DMS153 treated with DMSO at 0.1 percent for 48 hours (cell line): ENCODE data around the gene FGF10.
A peak's percentile ranks its signal among the peaks of the same experiment; 100 is the strongest.

ENCODE experiments used
- DNase-seq: peaks from one replicate; lab custom pipeline; 2025; ENCODE audit not compliant: unreplicated experiment; lab: John Stamatoyannopoulos, UW

FGF10 gene

GRCh38 chr5:44358421-44358820 is 30.8 kb downstream of the FGF10 start:
- DNase-seq = no peak

- DNase-seq = no peak
These were observed 33.0 kb downstream of the FGF10 start for GRCh38 chr5:44356231-44356630.

GRCh38 chr5:44345871-44346270 is 43.3 kb downstream of the FGF10 start:
- no peak for DNase-seq

- no peak for DNase-seq
These were observed 52.5 kb downstream of the FGF10 start for GRCh38 chr5:44336708-44337107.

GRCh38 chr5:44334622-44335021 is 54.6 kb downstream of the FGF10 start:
- no peak for DNase-seq

- peak; percentile 20 for DNase-seq
These were observed 56.8 kb downstream of the FGF10 start for GRCh38 chr5:44332285-44332971.

GRCh38 chr5:44331471-44332050 is 57.7 kb downstream of the FGF10 start:
- no peak for DNase-seq

- no peak for DNase-seq
These were observed 59.5 kb downstream of the FGF10 start for GRCh38 chr5:44329716-44330115.

- no peak for DNase-seq
These were observed 68.0 kb downstream of the FGF10 start for GRCh38 chr5:44321144-44321725.

- DNase-seq = no peak
These were observed 69.0 kb downstream of the FGF10 start for GRCh38 chr5:44320188-44320587.

- no peak for DNase-seq
These were observed 70.3 kb downstream of the FGF10 start for GRCh38 chr5:44318883-44319282.

GRCh38 chr5:44312374-44312773 is 76.8 kb downstream of the FGF10 start:
- no peak for DNase-seq

- DNase-seq = no peak
These were observed 88.7 kb downstream of the FGF10 start for GRCh38 chr5:44300551-44300950.

GRCh38 chr5:44299394-44299793 is 89.8 kb downstream of the FGF10 start:
- no peak for DNase-seq

GRCh38 chr5:44294516-44294915 is 94.7 kb downstream of the FGF10 start:
- DNase-seq = no peak

- no peak for DNase-seq
These were observed 96.5 kb downstream of the FGF10 start for GRCh38 chr5:44292736-44293135.

GRCh38 chr5:44278469-44278868 is 110.8 kb downstream of the FGF10 start:
- no peak for DNase-seq

GRCh38 chr5:44275908-44276307 is 113.3 kb downstream of the FGF10 start:
- no peak for DNase-seq

GRCh38 chr5:44275329-44275728 is 113.9 kb downstream of the FGF10 start:
- DNase-seq = no peak

- no peak for DNase-seq
These were observed 121.3 kb downstream of the FGF10 start for GRCh38 chr5:44267909-44268308.

- no peak for DNase-seq
These were observed 122.2 kb downstream of the FGF10 start for GRCh38 chr5:44266882-44267576.

GRCh38 chr5:44265713-44266112 is 123.5 kb downstream of the FGF10 start:
- no peak for DNase-seq
